Mesodermal cell (in vitro differentiated cells): ENCODE data around the gene TAOK2.
A peak's percentile ranks its signal among the peaks of the same experiment; 100 is the strongest.

Experiments used
- H3K27ac ChIP-seq: 2 replicates; pipeline ENCODE4 v1.7.0; 2013; ENCODE audit warnings: mild to moderate bottlenecking, low read depth, low read length, moderate library complexity; ENCODE audit not compliant: severe bottlenecking
- H3K36me3 ChIP-seq: 2 replicates; pipeline ENCODE4 v1.7.1; 2013; ENCODE audit warnings: mild to moderate bottlenecking, low read length, moderate library complexity; ENCODE audit not compliant: control insufficient read depth, insufficient read depth
- H3K4me1 ChIP-seq: one replicate; pipeline ENCODE4 v1.7.1; 2013; ENCODE audit warnings: mild to moderate bottlenecking, low read length; ENCODE audit not compliant: insufficient read depth, control insufficient read depth, poor library complexity, severe bottlenecking
- H3K4me3 ChIP-seq: 2 replicates; pipeline ENCODE4 v1.7.0; 2013; ENCODE audit warnings: low read length, control low read depth, mild to moderate bottlenecking; ENCODE audit not compliant: insufficient read depth, poor library complexity, severe bottlenecking; ENCODE audit errors: extremely low read depth
- H3K9me3 ChIP-seq: 2 replicates; pipeline ENCODE4 v1.7.1; 2013; ENCODE audit warnings: mild to moderate bottlenecking, low read length, moderate library complexity; ENCODE audit not compliant: control insufficient read depth
- WGBS, 2 experiments: methylation state at CpG; one replicate each; pipeline ENCODE4 v1.1.5; 2013; ENCODE audit warnings: missing lambda C conversion rate in 2 of 2; ENCODE audit not compliant: insufficient coverage in 2 of 2; 5-methylcytosine and 5-hydroxymethylcytosine counted together

TAOK2 gene

DNA sequence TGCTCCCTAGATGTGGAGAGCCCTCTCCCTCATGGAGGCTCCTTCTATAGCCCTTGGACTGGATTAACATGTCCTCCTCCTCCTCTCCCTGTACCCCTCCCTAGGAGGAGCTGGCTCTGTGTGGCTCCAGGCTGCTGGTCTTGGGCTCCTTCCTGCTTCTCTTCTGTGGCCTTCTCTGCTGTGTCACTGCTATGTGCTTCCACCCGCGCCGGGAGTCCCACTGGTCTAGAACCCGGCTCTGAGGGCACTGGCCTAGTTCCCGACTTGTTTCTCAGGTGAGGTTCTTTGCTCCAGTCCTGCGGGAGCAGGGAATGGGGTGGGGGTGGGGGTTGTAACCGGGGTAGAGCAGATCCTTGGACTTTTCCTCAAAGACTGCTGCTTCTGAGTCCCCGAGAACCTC, 2.4 kb upstream of the TAOK2 start:
- Histone ChIP-seq H3K4me1 (peaks cover 15% of the 10 kb centered on the region), H3K4me3 (no peak overlapping the region), H3K9me3 (peaks cover 8% of the 10 kb centered on the region), H3K27ac (no peak overlapping the region), H3K36me3 (peaks cover 53% of the 10 kb centered on the region)
- 96 to 100% methylated on average over 5 to 6 of the region's 8 CpGs for WGBS, 2 experiments

- Histone ChIP-seq H3K4me3 (no peak overlapping the region), H3K27ac (no peak overlapping the region), H3K36me3 (peaks cover 56% of the 10 kb centered on the region), H3K9me3 (peaks cover 8% of the 10 kb centered on the region), H3K4me1 (peaks cover 21% of the 10 kb centered on the region)
- 100% methylated on average over 1 of the region's 1 CpG for WGBS, 2 experiments
Measured at GRCh38 chr16:29972500-29972899, 1.2 kb upstream of the TAOK2 start.

DNA sequence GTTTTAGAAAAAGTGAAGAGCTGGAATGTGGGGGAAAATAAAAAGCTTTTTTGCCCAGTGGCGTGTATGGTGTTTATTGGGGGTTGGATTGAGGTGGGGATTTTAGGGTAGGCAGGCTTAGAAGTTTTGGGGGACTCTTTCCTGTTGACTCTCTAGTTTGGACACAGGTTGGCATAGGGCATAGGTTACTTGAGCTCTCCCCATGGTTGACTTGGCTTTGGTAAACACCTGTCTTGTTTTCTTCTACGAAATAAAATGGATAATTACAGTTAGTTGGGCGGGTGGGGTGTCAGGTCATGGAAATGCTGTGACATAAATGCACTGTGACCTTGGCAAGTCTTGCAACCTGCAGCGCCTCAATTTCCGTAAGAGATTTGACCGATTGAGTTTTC, 680 bp upstream of the TAOK2 start:
- no peak overlapping the region for H3K4me3 ChIP-seq
- peaks cover 8% of the 10 kb centered on the region for H3K9me3 ChIP-seq
- 86% methylated on average over 5 to 6 of the region's 6 CpGs for WGBS, 2 experiments
- peaks cover 57% of the 10 kb centered on the region for H3K36me3 ChIP-seq
- H3K4me1 ChIP-seq: peaks cover 21% of the 10 kb centered on the region
- no peak overlapping the region for H3K27ac ChIP-seq

DNA sequence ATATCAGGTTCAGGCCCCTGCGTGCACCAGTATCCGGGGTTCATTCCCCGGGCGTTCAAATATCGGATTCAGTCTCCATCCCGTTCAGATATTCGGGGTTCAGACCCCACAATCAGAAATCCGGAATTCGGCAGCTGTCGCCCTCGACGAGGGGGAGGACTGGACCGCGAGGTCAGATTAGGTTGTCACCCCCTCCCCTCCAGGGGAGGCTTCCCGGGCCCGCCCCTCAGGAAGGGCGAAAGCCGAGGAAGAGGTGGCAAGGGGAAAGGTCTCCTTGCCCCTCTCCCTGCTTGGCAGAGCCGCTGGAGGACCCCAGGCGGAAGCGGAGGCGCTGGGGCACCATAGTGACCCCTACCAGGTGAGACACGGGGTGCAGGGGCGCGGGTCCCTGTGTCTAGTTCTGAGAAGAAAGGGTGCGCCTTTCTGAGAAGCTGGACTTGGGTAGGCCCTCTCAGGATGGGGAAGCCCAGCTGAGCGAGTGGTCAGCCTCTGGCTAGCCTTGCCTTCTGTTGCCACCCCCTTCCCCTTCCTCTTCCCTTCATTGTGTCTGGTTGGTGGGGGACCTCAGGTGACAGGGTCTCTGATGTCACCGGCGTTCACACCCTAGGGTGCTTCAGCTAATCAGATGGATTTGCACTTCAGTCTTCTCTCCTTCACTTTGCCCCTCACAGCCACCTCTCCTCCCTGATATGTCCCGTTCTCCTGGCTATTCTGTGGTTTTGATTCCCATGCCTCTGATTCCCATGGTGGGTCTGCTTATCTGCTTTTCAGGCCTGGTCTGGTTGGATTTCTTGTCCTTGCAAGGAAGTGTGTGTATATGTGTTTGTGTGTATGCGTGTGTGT, 844 bp downstream of the TAOK2 start:
- Histone ChIP-seq H3K9me3 (peaks cover 8% of the 10 kb centered on the region), H3K36me3 (peaks cover 60% of the 10 kb centered on the region), H3K4me1 (peaks cover 21% of the 10 kb centered on the region), H3K4me3 (peak overlapping the region; percentile 80), H3K27ac (peak overlapping the region; percentile 79)
- 5 to 8% methylated on average over 17 to 27 of the region's 31 CpGs for WGBS, 2 experiments

DNA sequence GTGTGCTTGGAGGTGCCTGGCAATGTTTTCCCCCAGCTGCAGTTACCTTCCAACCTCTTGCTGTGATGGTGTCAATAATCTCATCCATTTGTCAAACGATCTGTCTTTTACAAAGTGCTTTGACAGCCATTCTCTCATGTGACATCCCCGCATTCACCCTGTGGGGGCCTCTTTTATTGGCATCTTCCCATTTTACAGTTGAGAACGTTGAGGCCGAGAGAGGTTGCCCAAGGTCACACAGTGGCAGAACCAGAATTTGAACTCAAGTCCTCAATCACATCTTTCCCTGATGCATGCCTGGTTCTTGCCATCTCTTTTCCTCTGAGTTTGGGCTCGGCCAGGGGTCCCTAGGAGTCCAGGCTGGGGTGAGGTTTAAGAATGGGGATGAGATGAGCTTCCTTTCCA, 1.5 kb downstream of the TAOK2 start:
- peak overlapping the region; percentile 64 for H3K27ac ChIP-seq

DNA sequence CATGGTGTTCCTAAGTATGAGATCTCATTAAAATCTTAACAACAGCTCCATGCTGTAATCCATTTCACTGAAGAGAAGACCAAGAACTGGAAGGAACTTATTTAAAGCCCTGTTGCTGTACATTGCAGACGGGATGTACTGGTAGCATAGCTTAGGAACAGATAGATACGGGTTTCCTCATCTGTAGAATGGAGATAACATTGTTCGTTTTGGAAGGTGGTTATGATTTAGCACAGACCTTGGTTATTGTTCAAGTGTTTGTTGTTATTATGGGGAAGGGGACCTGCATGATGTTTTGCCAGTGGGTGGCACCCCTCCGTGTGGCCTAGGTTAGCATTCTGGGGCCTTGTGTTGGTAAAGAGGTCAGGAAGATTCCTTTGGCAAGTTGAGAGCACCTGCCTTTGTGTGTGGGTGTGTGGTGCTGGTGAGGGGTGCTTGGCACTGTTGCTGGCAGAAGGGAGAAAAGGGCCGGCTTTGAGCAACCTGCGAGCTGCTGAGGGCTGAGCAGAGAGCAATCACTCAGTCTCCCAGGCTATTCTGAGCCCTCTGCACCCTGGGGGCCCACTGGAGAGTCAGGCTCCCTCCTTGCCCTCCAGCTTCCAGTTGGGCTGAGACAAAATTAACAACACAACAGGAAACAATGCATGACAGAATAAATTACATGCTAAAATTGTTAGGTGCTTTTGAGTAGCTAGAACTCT, 2.3 kb downstream of the TAOK2 start:
- Histone ChIP-seq H3K4me3 (peak overlapping the region; percentile 80), H3K4me1 (peaks cover 21% of the 10 kb centered on the region), H3K36me3 (peaks cover 63% of the 10 kb centered on the region), H3K27ac (peak overlapping the region; percentile 36), H3K9me3 (peaks cover 8% of the 10 kb centered on the region)
- WGBS, 2 experiments: 53 to 57% methylated on average over 6 of the region's 6 CpGs

More for the DNA sequence above, 1.5 kb downstream of the TAOK2 start:
- Histone ChIP-seq H3K9me3 (peaks cover 8% of the 10 kb centered on the region), H3K4me1 (peaks cover 21% of the 10 kb centered on the region), H3K4me3 (peak overlapping the region; percentile 80), H3K36me3 (peaks cover 61% of the 10 kb centered on the region)
- 82 to 83% methylated on average over 4 to 5 of the region's 5 CpGs for WGBS, 2 experiments

GRCh38 chr16:29977063-29977825, 3.6 kb downstream of the TAOK2 start:
- H3K36me3 ChIP-seq: peaks cover 65% of the 10 kb centered on the region
- H3K9me3 ChIP-seq: peaks cover 8% of the 10 kb centered on the region
- no peak overlapping the region for H3K27ac ChIP-seq
- H3K4me3 ChIP-seq: peak overlapping the region; percentile 8
- H3K4me1 ChIP-seq: peaks cover 21% of the 10 kb centered on the region
- WGBS, 2 experiments: 85 to 87% methylated on average over 4 to 7 of the region's 9 CpGs

DNA sequence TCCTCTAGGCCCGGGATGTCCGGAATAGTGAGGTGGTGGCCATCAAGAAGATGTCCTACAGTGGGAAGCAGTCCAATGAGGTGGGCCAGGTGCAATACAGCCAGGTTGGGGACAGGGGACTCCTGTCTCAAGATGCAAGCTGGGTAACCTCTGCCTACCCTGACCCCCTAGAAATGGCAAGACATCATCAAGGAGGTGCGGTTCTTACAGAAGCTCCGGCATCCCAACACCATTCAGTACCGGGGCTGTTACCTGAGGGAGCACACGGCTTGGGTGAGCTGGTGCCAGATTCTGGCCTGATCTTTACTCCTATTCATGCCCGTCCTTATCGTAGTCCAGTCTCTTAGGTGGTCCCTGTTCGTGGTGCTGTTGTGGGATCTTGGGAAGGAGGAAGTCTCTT, 4.4 kb downstream of the TAOK2 start:
- H3K36me3 ChIP-seq: peaks cover 66% of the 10 kb centered on the region
- no peaks in the 10 kb centered on the region for H3K9me3 ChIP-seq
- WGBS, 2 experiments: 99 to 100% methylated on average over 8 to 9 of the region's 9 CpGs

DNA sequence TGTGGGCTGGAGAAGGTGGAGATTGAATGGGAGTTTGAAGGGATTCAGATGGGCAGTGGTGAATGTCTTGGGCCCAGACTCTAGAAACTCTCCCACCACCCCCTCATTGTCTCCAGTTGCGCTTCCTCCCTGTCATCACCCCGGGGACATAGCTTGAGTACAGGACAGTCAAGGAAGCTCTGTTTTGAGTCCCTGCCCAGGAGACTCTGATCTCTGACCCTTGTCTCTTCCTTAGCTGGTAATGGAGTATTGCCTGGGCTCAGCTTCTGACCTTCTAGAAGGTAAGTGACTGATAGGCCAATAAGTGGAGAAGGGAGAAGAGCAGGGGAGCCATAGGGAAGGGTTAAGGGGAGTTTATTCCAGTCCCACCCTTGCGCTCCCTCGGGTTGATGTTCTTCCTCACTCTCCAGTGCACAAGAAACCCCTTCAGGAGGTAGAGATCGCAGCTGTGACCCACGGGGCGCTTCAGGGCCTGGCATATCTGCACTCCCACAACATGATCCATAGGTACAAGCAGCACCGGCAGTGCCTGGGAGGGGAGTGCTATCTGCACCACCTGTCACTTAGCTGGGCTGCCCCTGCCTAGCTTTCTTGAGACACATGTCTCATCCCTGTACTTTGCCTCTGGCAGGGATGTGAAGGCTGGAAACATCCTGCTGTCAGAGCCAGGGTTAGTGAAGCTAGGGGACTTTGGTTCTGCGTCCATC, 5.0 kb downstream of the TAOK2 start:
- no peaks in the 10 kb centered on the region for H3K9me3 ChIP-seq
- H3K36me3 ChIP-seq: peaks cover 72% of the 10 kb centered on the region
- H3K27ac ChIP-seq: no peak overlapping the region
- 93 to 95% methylated on average over 7 of the region's 9 CpGs for WGBS, 2 experiments
- no peak overlapping the region for H3K4me3 ChIP-seq
- peaks cover 21% of the 10 kb centered on the region for H3K4me1 ChIP-seq

More for the DNA sequence above, 4.4 kb downstream of the TAOK2 start:
- H3K4me1 ChIP-seq: peaks cover 21% of the 10 kb centered on the region
- no peak overlapping the region for H3K27ac ChIP-seq
- no peak overlapping the region for H3K4me3 ChIP-seq
